HEK293 (cell line): ENCODE measurements around the gene FHIT.

Experiments
- CTCF ChIA-PET: fragments of 350-600 bp; formaldehyde crosslinking; extraction: SDS; loops from one replicate; lab custom pipeline; 2021; ENCODE audit warnings: antibody characterized with exemption; lab: Yijun Ruan, JAX
- POLR2A ChIA-PET: fragments of 300-600 bp; formaldehyde crosslinking; extraction: SDS; loops from one replicate; lab custom pipeline; 2020; ENCODE audit warnings: antibody characterized with exemption, inconsistent platforms; lab: Yijun Ruan, JAX
- H3K27ac ChIP-seq: fragments of 200-500 bp; sonication (Bioruptor generic); 2 replicates; pipeline ENCODE4 v1.5.1; 2014; ENCODE audit warnings: low read depth, low read length, control low read depth, inconsistent platforms; ENCODE audit errors: extremely low read depth
- H3K36me3 ChIP-seq, 2 experiments: fragments of 200-500 bp in 1 of 2; sonication (Bioruptor generic) in 1 of 2; 1 replicate in 1 of 2; 2 replicates in 1 of 2; pipeline ENCODE4 v1.5.1; 2014 to 2017; ENCODE audit warnings: inconsistent platforms in 2 of 2, low read length in 2 of 2; ENCODE audit not compliant: control insufficient read depth in 2 of 2, insufficient read depth in 1 of 2
- H3K4me1 ChIP-seq: fragments of 200-500 bp; sonication (Bioruptor generic); 2 replicates; pipeline ENCODE4 v1.5.1; 2014; ENCODE audit warnings: mild to moderate bottlenecking, low read length, inconsistent platforms; ENCODE audit not compliant: control insufficient read depth, insufficient read depth
- H3K4me3 ChIP-seq: 2 replicates; pipeline ENCODE4 v1.5.1; 2011; ENCODE audit warnings: low read depth, mild to moderate bottlenecking, control low read depth, low read length, moderate library complexity
- H3K9me3 ChIP-seq: fragments of 200-500 bp; sonication (Bioruptor generic); 2 replicates; pipeline ENCODE4 v1.5.1; 2014; ENCODE audit warnings: low read depth, low read length, inconsistent platforms; ENCODE audit not compliant: control insufficient read depth, insufficient read depth
- KLF10 ChIP-seq: fragments of 450-650 bp; IDR thresholded peaks from 2 replicates; pipeline ENCODE4 v1.5.1; 2018; ENCODE audit warnings: missing biosample characterization, mild to moderate bottlenecking, missing genetic modification characterization
- KLF9 ChIP-seq: fragments of 450-650 bp; formaldehyde crosslinking; IDR thresholded peaks from 2 replicates; pipeline ENCODE4 v1.5.1; 2016; ENCODE audit warnings: missing biosample characterization, missing genetic modification characterization, low read depth
- PBX3 ChIP-seq: sonication (generic); formaldehyde crosslinking; IDR thresholded peaks from 2 replicates; pipeline ENCODE4 v1.8.1; 2022; ENCODE audit warnings: mild to moderate bottlenecking, moderate library complexity, missing genetic modification reagents
- WT1 ChIP-seq: fragments of 450-650 bp; formaldehyde crosslinking; IDR thresholded peaks from 2 replicates; pipeline ENCODE4 v1.5.1; 2016; ENCODE audit warnings: missing biosample characterization, missing genetic modification characterization
- ZBTB1 ChIP-seq: fragments of 450-650 bp; formaldehyde crosslinking; IDR thresholded peaks from 2 replicates; pipeline ENCODE4 v1.5.1; 2016; ENCODE audit warnings: missing biosample characterization, missing genetic modification characterization
- ZBTB10 ChIP-seq: fragments of 450-650 bp; formaldehyde crosslinking; IDR thresholded peaks from 2 replicates; pipeline ENCODE4 v1.5.1; 2016; ENCODE audit warnings: missing biosample characterization, missing genetic modification characterization
- ZBTB11 ChIP-seq: fragments of 450-650 bp; formaldehyde crosslinking; conservative IDR thresholded peaks from 2 replicates; pipeline ENCODE4 v1.5.1; 2016; ENCODE audit warnings: low read depth, missing biosample characterization, missing genetic modification characterization
- ZBTB17 ChIP-seq: fragments of 450-650 bp; formaldehyde crosslinking; IDR thresholded peaks from 2 replicates; pipeline ENCODE4 v1.5.1; 2016; ENCODE audit warnings: missing biosample characterization, missing genetic modification characterization
- ZNF133 ChIP-seq: fragments of 450-650 bp; formaldehyde crosslinking; IDR thresholded peaks from 2 replicates; pipeline ENCODE4 v1.5.1; 2016; ENCODE audit warnings: missing biosample characterization, missing genetic modification characterization
- ZNF155 ChIP-seq: fragments of 450-650 bp; formaldehyde crosslinking; IDR thresholded peaks from 2 replicates; pipeline ENCODE4 v1.5.1; 2016; ENCODE audit warnings: missing biosample characterization, missing genetic modification characterization
- ZNF223 ChIP-seq: fragments of 450-650 bp; formaldehyde crosslinking; IDR thresholded peaks from 2 replicates; pipeline ENCODE4 v1.5.1; 2016; ENCODE audit warnings: missing biosample characterization, missing genetic modification characterization
- ZNF248 ChIP-seq: fragments of 450-650 bp; formaldehyde crosslinking; IDR thresholded peaks from 2 replicates; pipeline ENCODE4 v1.5.1; 2017; ENCODE audit warnings: missing biosample characterization, missing genetic modification characterization
- ZNF280D ChIP-seq: fragments of 450-650 bp; formaldehyde crosslinking; IDR thresholded peaks from 2 replicates; pipeline ENCODE4 v1.5.1; 2016; ENCODE audit warnings: missing biosample characterization, missing genetic modification characterization
- ZNF398 ChIP-seq: fragments of 450-650 bp; formaldehyde crosslinking; IDR thresholded peaks from 2 replicates; pipeline ENCODE4 v1.5.1; 2017; ENCODE audit warnings: missing biosample characterization, missing genetic modification characterization
- ZNF488 ChIP-seq: fragments of 450-650 bp; formaldehyde crosslinking; IDR thresholded peaks from 2 replicates; pipeline ENCODE4 v1.5.1; 2016; ENCODE audit warnings: missing biosample characterization, missing genetic modification characterization
- ZNF514 ChIP-seq: fragments of 450-650 bp; formaldehyde crosslinking; IDR thresholded peaks from 2 replicates; pipeline ENCODE4 v1.5.1; 2016; ENCODE audit warnings: missing biosample characterization, missing genetic modification characterization
- ZNF555 ChIP-seq: fragments of 450-650 bp; formaldehyde crosslinking; conservative IDR thresholded peaks from 2 replicates; pipeline ENCODE4 v1.5.1; 2017; ENCODE audit warnings: missing biosample characterization, mild to moderate bottlenecking, missing genetic modification characterization, inconsistent platforms
- ZNF585B ChIP-seq: fragments of 450-650 bp; formaldehyde crosslinking; IDR thresholded peaks from 2 replicates; pipeline ENCODE4 v1.5.1; 2016; ENCODE audit warnings: missing biosample characterization, missing genetic modification characterization
- ZNF610 ChIP-seq: fragments of 450-650 bp; formaldehyde crosslinking; IDR thresholded peaks from 2 replicates; pipeline ENCODE4 v1.5.1; 2016; ENCODE audit warnings: missing biosample characterization, missing genetic modification characterization, borderline replicate concordance
- ZNF785 ChIP-seq: fragments of 450-650 bp; formaldehyde crosslinking; IDR thresholded peaks from 2 replicates; pipeline ENCODE4 v1.5.1; 2016; ENCODE audit warnings: missing biosample characterization, missing genetic modification characterization
- ZSCAN16 ChIP-seq: fragments of 450-650 bp; formaldehyde crosslinking; IDR thresholded peaks from 2 replicates; pipeline ENCODE4 v1.5.1; 2016; ENCODE audit warnings: missing biosample characterization, missing genetic modification characterization

The FHIT gene

GRCh38 chr3:60453326-60453725, 797.9 kb downstream of the FHIT start (continued):
- TF ChIP-seq ZBTB11 (tag by site-specific recombination) (no peak), ZNF223 (tag by site-specific recombination) (no peak), ZSCAN16 (tag by site-specific recombination) (no peak), ZBTB17 (no peak), ZNF555 (tag by site-specific recombination) (no peak), PBX3 (CRISPR knock-in tag) (no peak), ZBTB10 (tag by site-specific recombination) (no peak), ZNF280D (tag by site-specific recombination) (no peak), ZNF155 (tag by site-specific recombination) (no peak), KLF10 (no peak), ZBTB1 (tag by site-specific recombination) (no peak)

- Histone ChIP-seq H3K9me3 (no peaks in the 10 kb centered on the region), H3K4me1 (no peaks in the 10 kb centered on the region), H3K4me3 (no peak overlapping the region), H3K36me3 (no peaks in the 10 kb centered on the region), H3K27ac (no peak overlapping the region)
- ChIA-PET CTCF (no interaction called here), POLR2A (no interaction called here)
- TF ChIP-seq ZNF398 (tag by site-specific recombination) (no peak), KLF9 (tag by site-specific recombination) (no peak), ZNF248 (tag by site-specific recombination) (no peak), ZNF610 (tag by site-specific recombination) (no peak), ZBTB11 (tag by site-specific recombination) (no peak), ZNF514 (tag by site-specific recombination) (no peak), ZNF585B (tag by site-specific recombination) (no peak), ZNF133 (tag by site-specific recombination) (no peak), ZNF785 (tag by site-specific recombination) (no peak), ZNF488 (tag by site-specific recombination) (no peak), WT1 (no peak)
These were observed 802.6 kb downstream of the FHIT start for GRCh38 chr3:60448696-60449095.
